HepG2 (cell line): Measurements from ENCODE around the gene GAD1. TPM values are rescaled to one million over a fixed set of nuclear protein-coding genes. Genes with fewer than 3 reads are reported as not detected.

Experiments used
- polyA plus RNA-seq, 8 experiments: library from polyadenylated mRNA; depleted of rRNA in 3 of 8; stranded (reverse) in 7 of 8; unstranded in 1 of 8; fragments of >200 nt; fragmentation: Illumina TruSeq in 4 of 8; extraction: Trizol in 4 of 8; gene quantifications; 2 replicates each; pipeline versions ENCODE4 v1.2.1 to v1.2.3, GENCODE V29; 2011 to 2016; ENCODE audit warnings: low read depth in 4 of 8, missing spikeins in 1 of 8, mixed read lengths in 1 of 8; ENCODE audit not compliant: insufficient read depth in 1 of 8
- small RNA-seq, 3 experiments: library from RNA; depleted of rRNA; stranded (forward); fragments of <200 nt; gene quantifications; one replicate each; pipeline ENCODE3, GENCODE V24; 2012; ENCODE audit warnings: low read depth in 2 of 3, low replicate concordance in 1 of 3; ENCODE audit not compliant: insufficient read length in 3 of 3, insufficient read depth in 2 of 3
- total RNA-seq, 5 experiments: library from RNA; depleted of rRNA; stranded (reverse); fragments of >200 nt; fragmentation: Illumina TruSeq; extraction: Trizol; gene quantifications; 2 replicates each; pipeline ENCODE4 v1.2.3, GENCODE V29; 2016; ENCODE audit warnings: low read depth in 1 of 5

Gene GAD1
- total and polyA plus RNA-seq, 2 of the 13 experiments (the other 11 are each of a cell fraction or from before 2014, with no cell fraction given) = 0.09 to 0.13 TPM

Small RNAs within 50 kb of the gene (small RNA-seq; reads per million reads assigned to genes)
- gene RF00019 = 0 reads per million in 3 experiments

Other genes with a start within 250 kb of the GAD1 start
- 86.9 and 119 TPM in 2 replicates for gene SP5, start 101.5 kb upstream of the GAD1 start, total RNA-seq (2016; rRNA removed; fragmentation: Illumina TruSeq; extraction: Trizol)
- 50.8 and 52.3 TPM in 2 replicates for gene SP5, start 101.5 kb upstream of the GAD1 start, polyA plus RNA-seq (2011; rRNA removed)
- not detected in 2 replicates for gene ERICH2, start 46.5 kb upstream of the GAD1 start, total RNA-seq (2016; rRNA removed; fragmentation: Illumina TruSeq; extraction: Trizol)
- not detected in 2 replicates for gene ERICH2, start 46.5 kb upstream of the GAD1 start, polyA plus RNA-seq (2011; rRNA removed)
- gene GORASP2, start 112.4 kb downstream of the GAD1 start, total RNA-seq (2016; rRNA removed; fragmentation: Illumina TruSeq; extraction: Trizol) = 97.3 and 103 TPM in 2 replicates
- 190 and 239 TPM in 2 replicates for gene GORASP2, start 112.4 kb downstream of the GAD1 start, polyA plus RNA-seq (2011; rRNA removed)